Prostate gland (tissue), 2 donors: ENCODE measurements around the gene RITA1. TPM values are rescaled to one million over a fixed set of nuclear protein-coding genes. Genes with fewer than 3 reads are reported as not detected.
"Not testable (repeated sequence)": the region's sequence is repeated elsewhere in the genome, so short reads cannot be mapped to it uniquely, and the experiment has no call there.

Experiments
- DNase-seq: peaks from one replicate; pipeline ENCODE4 v3.0.0-alpha.2; 2019; ENCODE audit warnings: low spot score
- H3K27ac ChIP-seq, 2 donors: fragments of 200-600 bp; sonication (generic); 2 replicates each; pipeline ENCODE4 v1.5.1; 2017 to 2019
- H3K27me3 ChIP-seq: fragments of 200-600 bp; sonication (generic); replicated peaks from 2 replicates; pipeline ENCODE4 v1.5.1; 2019; ENCODE audit not compliant: insufficient read depth
- H3K36me3 ChIP-seq, 2 donors: fragments of 200-600 bp; sonication (generic); 1 replicate in 1 of 2; 2 replicates in 1 of 2; pipeline versions ENCODE4 v1.5.1 to v1.8.1; 2017 to 2019
- H3K4me1 ChIP-seq: fragments of 200-600 bp; sonication (generic); replicated peaks from 2 replicates; pipeline ENCODE4 v1.5.1; 2019
- H3K4me3 ChIP-seq, 2 donors: fragments of 200-600 bp; sonication (generic); 2 replicates each; pipeline ENCODE4 v1.5.1; 2017 to 2019
- H3K9me3 ChIP-seq: fragments of 200-600 bp; sonication (generic); 2 replicates; pipeline ENCODE4 v1.5.1; 2017
- CTCF ChIP-seq, 4 experiments: fragments of 200-600 bp in 2 of 4; fragments of 450-650 bp in 2 of 4; sonication (generic) in 2 of 4; IDR thresholded peaks; 1 replicate in 3 of 4; 2 replicates in 1 of 4; pipeline ENCODE4 v1.5.1; 2016 to 2019; ENCODE audit warnings: antibody characterized with exemption in 4 of 4, mild to moderate bottlenecking in 2 of 4, moderate library complexity in 2 of 4
- POLR2A ChIP-seq: fragments of 450-650 bp; IDR thresholded peaks from one replicate; pipeline ENCODE4 v1.6.1; 2016; ENCODE audit warnings: antibody characterized with exemption, mild to moderate bottlenecking
- POLR2AphosphoS5 ChIP-seq: sonication (generic); formaldehyde crosslinking; IDR thresholded peaks from one replicate; pipeline ENCODE4 v1.6.1; 2017; ENCODE audit warnings: antibody characterized with exemption
- WGBS: methylation state at CpG from one replicate; pipeline ENCODE4 v1.1.5; 2018; 5-methylcytosine and 5-hydroxymethylcytosine counted together
- intact Hi-C: fragments of 100-400 bp; cut with DNase I; formaldehyde crosslinking; loops from one replicate; pipeline ENCODE4 v1.14.2; 2022
- total RNA-seq, 2 donors: library from RNA; depleted of rRNA; stranded (reverse); fragments of >200 nt; gene quantifications; one replicate each; pipeline ENCODE4 v1.1.0, GENCODE V29; 2016

The RITA1 gene
- total RNA-seq, 2 donors from 2014 or later: 29.0 to 39.7 TPM

- 76% methylated on average over 3 of the region's 3 CpGs for WGBS
- intact Hi-C loops: no loop called here
- Histone ChIP-seq H3K27ac (no peak overlapping the region), H3K36me3 (no peaks in the 10 kb centered on the region), H3K4me3 (no peak overlapping the region), H3K27me3 (peaks cover 10% of the 10 kb centered on the region), H3K9me3 (no peaks in the 10 kb centered on the region), H3K4me1 (no peaks in the 10 kb centered on the region)
- DNase-seq: no peak
- TF ChIP-seq CTCF (IDR thresholded peaks at IDR 0.05) (no peak), POLR2A (no peak)
Measured at GRCh38 chr12:113138826-113139225, 46.7 kb upstream of the RITA1 start.

GRCh38 chr12:113140706-113141105, 44.8 kb upstream of the RITA1 start:
- TF ChIP-seq CTCF (IDR thresholded peaks at IDR 0.05) (no peak), POLR2A (no peak), POLR2AphosphoS5 (no peak)
- DNase-seq: no peak
- no peaks in the 10 kb centered on the region for H3K4me1 ChIP-seq

GRCh38 chr12:113141716-113142115, 43.8 kb upstream of the RITA1 start:
- H3K27me3 ChIP-seq, H3K27ac ChIP-seq, H3K4me3 ChIP-seq, H3K36me3 ChIP-seq, DNase-seq, H3K9me3 ChIP-seq, H3K4me1 ChIP-seq, intact Hi-C loops: not testable (repeated sequence)
- WGBS: 89% methylated on average over 3 of the region's 3 CpGs

More at GRCh38 chr12:113140706-113141105, 44.8 kb upstream of the RITA1 start:
- Histone ChIP-seq H3K27ac (no peak overlapping the region), H3K9me3 (no peaks in the 10 kb centered on the region), H3K36me3 (no peaks in the 10 kb centered on the region), H3K4me3 (no peak overlapping the region), H3K27me3 (peaks cover 2% of the 10 kb centered on the region)
- intact Hi-C loops: no loop called here
- 85% methylated on average over 7 of the region's 7 CpGs for WGBS

- H3K4me1 ChIP-seq: no peaks in the 10 kb centered on the region
- H3K36me3 ChIP-seq: no peaks in the 10 kb centered on the region
- TF ChIP-seq POLR2A (no peak), POLR2AphosphoS5 (no peak), CTCF (IDR thresholded peaks at IDR 0.05) (no peak)
- no peak overlapping the region for H3K4me3 ChIP-seq
- H3K27ac ChIP-seq: no peak overlapping the region
- DNase-seq: no peak
- H3K27me3 ChIP-seq: no peaks in the 10 kb centered on the region
- H3K9me3 ChIP-seq: no peaks in the 10 kb centered on the region
- intact Hi-C loops: no loop called here
- WGBS: 47% methylated on average over 17 of the region's 17 CpGs
Measured at GRCh38 chr12:113142173-113142885, 43.2 kb upstream of the RITA1 start.

- Histone ChIP-seq H3K27me3 (no peaks in the 10 kb centered on the region), H3K36me3 (no peaks in the 10 kb centered on the region), H3K27ac (no peak overlapping the region), H3K9me3 (no peaks in the 10 kb centered on the region), H3K4me3 (no peak overlapping the region), H3K4me1 (no peaks in the 10 kb centered on the region)
- intact Hi-C loops: no loop called here
- WGBS: 58% methylated on average over 5 of the region's 5 CpGs
- TF ChIP-seq POLR2A (no peak), POLR2AphosphoS5 (no peak), CTCF (IDR thresholded peaks at IDR 0.05) (no peak)
- DNase-seq: no peak
Measured at GRCh38 chr12:113142886-113143332, 42.6 kb upstream of the RITA1 start.
